Naive B cell (primary cell): Measurements from ENCODE around the gene KRTAP5-11. TPM values are rescaled to one million over a fixed set of nuclear protein-coding genes. Genes with fewer than 3 reads are reported as not detected.

Experiments used
- ATAC-seq, 2 donors: fragments of 150-1000 bp; cut with Tn5 transposase; 2 replicates each; pipeline ENCODE4 v1.10.0; 2021; ENCODE audit warnings: low read depth in 2 of 2, mild to moderate bottlenecking in 2 of 2, moderate library complexity in 2 of 2
- DNase-seq: peaks from one replicate; pipeline ENCODE4 v3.0.0; 2022
- H3K27ac Mint-ChIP-seq, 6 donors: one replicate each; pipeline ENCODE4 v1.8.0; 2020 to 2022; ENCODE audit warnings: mild to moderate bottlenecking in 6 of 6, mixed read lengths in 6 of 6, moderate library complexity in 5 of 6, inconsistent platforms in 2 of 6
- H3K27me3 Mint-ChIP-seq, 3 donors: one replicate each; pipeline ENCODE4 v1.8.0; 2021 to 2022; ENCODE audit warnings: mixed read lengths in 3 of 3, mild to moderate bottlenecking in 1 of 3
- H3K36me3 Mint-ChIP-seq, 2 donors: one replicate each; pipeline ENCODE4 v1.8.0; 2020 to 2022; ENCODE audit warnings: mixed read lengths in 2 of 2, inconsistent platforms in 1 of 2, mild to moderate bottlenecking in 1 of 2
- H3K4me1 Mint-ChIP-seq, 3 donors: one replicate each; pipeline ENCODE4 v1.8.0; 2020 to 2022; ENCODE audit warnings: mixed read lengths in 3 of 3, inconsistent platforms in 1 of 3, mild to moderate bottlenecking in 1 of 3, moderate library complexity in 1 of 3
- H3K4me3 Mint-ChIP-seq, 8 donors: one replicate each; pipeline ENCODE4 v1.8.0; 2020 to 2022; ENCODE audit warnings: mild to moderate bottlenecking in 8 of 8, mixed read lengths in 8 of 8, moderate library complexity in 8 of 8, inconsistent platforms in 2 of 8
- H3K9me3 Mint-ChIP-seq, 7 donors: one replicate each; pipeline ENCODE4 v1.8.0; 2020 to 2022; ENCODE audit warnings: mixed read lengths in 7 of 7, mild to moderate bottlenecking in 5 of 7, inconsistent platforms in 2 of 7, moderate library complexity in 1 of 7
- polyA plus RNA-seq, 6 donors: library from polyadenylated mRNA; unstranded; fragments of 300-500 nt; fragmentation: Illumina TruSeq; gene quantifications; one replicate each; pipeline ENCODE4 v1.2.3, GENCODE V29; 2021; ENCODE audit warnings: low read depth in 6 of 6

The KRTAP5-11 gene
- polyA plus RNA-seq, 6 donors from 2014 or later, result not detected

GRCh38 chr11:71562120-71562519 is 20.6 kb downstream of the KRTAP5-11 start:
- no peak overlapping the region for H3K27ac Mint-ChIP-seq
- peaks cover 0 to 17% (median 1%) of the 10 kb centered on the region in 7 donors for H3K9me3 Mint-ChIP-seq
- peaks cover 0 to 7% of the 10 kb centered on the region in 2 donors for H3K36me3 Mint-ChIP-seq
- no peak overlapping the region for H3K4me3 Mint-ChIP-seq
- DNase-seq (no peak), ATAC-seq (no peak)
- no peaks in the 10 kb centered on the region for H3K4me1 Mint-ChIP-seq
- peaks cover 27 to 55% (median 44%) of the 10 kb centered on the region in 3 donors for H3K27me3 Mint-ChIP-seq

- H3K27me3 Mint-ChIP-seq, result peaks cover 30 to 41% (median 36%) of the 10 kb centered on the region in 3 donors
- H3K4me1 Mint-ChIP-seq, result no peaks in the 10 kb centered on the region
- peak overlapping the region in 1 of 8 donors; percentile 31 for H3K4me3 Mint-ChIP-seq
- H3K36me3 Mint-ChIP-seq, result peaks cover 0 to 7% of the 10 kb centered on the region in 2 donors
- ATAC-seq, result no peak
- H3K9me3 Mint-ChIP-seq, result peaks cover 0 to 17% (median 1%) of the 10 kb centered on the region in 7 donors
- H3K27ac Mint-ChIP-seq, result no peak overlapping the region
- DNase-seq, result no peak
Measured at GRCh38 chr11:71558996-71559395, 23.7 kb downstream of the KRTAP5-11 start.

GRCh38 chr11:71557257-71557656 is 25.4 kb downstream of the KRTAP5-11 start:
- no peak for ATAC-seq
- H3K9me3 Mint-ChIP-seq, result peaks cover 0 to 17% (median 2%) of the 10 kb centered on the region in 7 donors
- H3K27ac Mint-ChIP-seq, result no peak overlapping the region
- H3K27me3 Mint-ChIP-seq, result peaks cover 19 to 30% (median 25%) of the 10 kb centered on the region in 3 donors
- DNase-seq, result no peak
- peaks cover 0 to 7% of the 10 kb centered on the region in 2 donors for H3K36me3 Mint-ChIP-seq
- H3K4me1 Mint-ChIP-seq, result no peaks in the 10 kb centered on the region
- H3K4me3 Mint-ChIP-seq, result no peak overlapping the region

GRCh38 chr11:71556018-71556417 is 26.7 kb downstream of the KRTAP5-11 start:
- Mint-ChIP-seq H3K9me3 (peaks cover 0 to 12% (median 2%) of the 10 kb centered on the region in 7 donors), H3K4me3 (no peak overlapping the region), H3K27me3 (peaks cover 11 to 23% (median 20%) of the 10 kb centered on the region in 3 donors), H3K4me1 (peaks cover 0 to 2% (median 0%) of the 10 kb centered on the region in 3 donors), H3K36me3 (peaks cover 0 to 1% of the 10 kb centered on the region in 2 donors), H3K27ac (no peak overlapping the region)
- no peak for DNase-seq
- ATAC-seq, result no peak

- no peak for ATAC-seq
Measured at GRCh38 chr11:71555508-71555907, 27.2 kb downstream of the KRTAP5-11 start.

GRCh38 chr11:71554996-71555395 is 27.7 kb downstream of the KRTAP5-11 start:
- H3K27me3 Mint-ChIP-seq, result peaks cover 9 to 19% (median 17%) of the 10 kb centered on the region in 3 donors
- DNase-seq, result no peak
- no peaks in the 10 kb centered on the region for H3K36me3 Mint-ChIP-seq
- H3K9me3 Mint-ChIP-seq, result peaks cover 0 to 3% (median 0%) of the 10 kb centered on the region in 7 donors
- no peak for ATAC-seq
- peaks cover 3 to 9% (median 7%) of the 10 kb centered on the region in 3 donors for H3K4me1 Mint-ChIP-seq
- no peak overlapping the region for H3K4me3 Mint-ChIP-seq
- no peak overlapping the region for H3K27ac Mint-ChIP-seq

More at GRCh38 chr11:71555508-71555907, 27.2 kb downstream of the KRTAP5-11 start:
- no peak overlapping the region for H3K27ac Mint-ChIP-seq
- H3K9me3 Mint-ChIP-seq, result peaks cover 0 to 7% (median 2%) of the 10 kb centered on the region in 7 donors
- no peak for DNase-seq
- no peaks in the 10 kb centered on the region for H3K36me3 Mint-ChIP-seq
- no peak overlapping the region for H3K4me3 Mint-ChIP-seq
- H3K4me1 Mint-ChIP-seq, result peaks cover 0 to 4% (median 2%) of the 10 kb centered on the region in 3 donors
- H3K27me3 Mint-ChIP-seq, result peaks cover 9 to 19% (median 17%) of the 10 kb centered on the region in 3 donors

- H3K4me1 Mint-ChIP-seq, result peaks cover 7 to 16% (median 14%) of the 10 kb centered on the region in 3 donors
- peaks cover 0 to 1% of the 10 kb centered on the region in 2 donors for H3K36me3 Mint-ChIP-seq
- H3K9me3 Mint-ChIP-seq, result peaks cover 0 to 2% (median 0%) of the 10 kb centered on the region in 7 donors
- no peak overlapping the region for H3K4me3 Mint-ChIP-seq
- H3K27me3 Mint-ChIP-seq, result peaks cover 15 to 32% (median 24%) of the 10 kb centered on the region in 3 donors
- no peak overlapping the region for H3K27ac Mint-ChIP-seq
- ATAC-seq, result no peak
- DNase-seq, result no peak
Measured at GRCh38 chr11:71551711-71552110, 31.0 kb downstream of the KRTAP5-11 start.

- H3K36me3 Mint-ChIP-seq, result peaks cover 5 to 11% of the 10 kb centered on the region in 2 donors
- H3K9me3 Mint-ChIP-seq, result peaks cover 0 to 7% (median 4%) of the 10 kb centered on the region in 7 donors
- DNase-seq, result no peak
- peak overlapping the region in 1 of 6 donors; percentile 43 for H3K27ac Mint-ChIP-seq
- peaks cover 6 to 24% (median 18%) of the 10 kb centered on the region in 3 donors for H3K27me3 Mint-ChIP-seq
- ATAC-seq, result no peak
- peaks cover 13 to 25% (median 25%) of the 10 kb centered on the region in 3 donors for H3K4me1 Mint-ChIP-seq
- H3K4me3 Mint-ChIP-seq, result peak overlapping the region in 1 of 8 donors; percentile 3
Measured at GRCh38 chr11:71548716-71549151, 33.9 kb downstream of the KRTAP5-11 start.

- peaks cover 0 to 7% (median 3%) of the 10 kb centered on the region in 7 donors for H3K9me3 Mint-ChIP-seq
- peaks cover 5 to 11% of the 10 kb centered on the region in 2 donors for H3K36me3 Mint-ChIP-seq
- DNase-seq (no peak), ATAC-seq (no peak)
- peaks cover 6 to 24% (median 18%) of the 10 kb centered on the region in 3 donors for H3K27me3 Mint-ChIP-seq
- peak within 1 kb of the TSS in 1 of 6 donors; percentile 43 for H3K27ac Mint-ChIP-seq
- peaks cover 19 to 32% (median 31%) of the 10 kb centered on the region in 3 donors for H3K4me1 Mint-ChIP-seq
- peak within 1 kb of the TSS in 1 of 8 donors; percentile 3 for H3K4me3 Mint-ChIP-seq
Measured at GRCh38 chr11:71548120-71548519, 34.6 kb downstream of the KRTAP5-11 start, which contains the start of gene KRTAP5-9. Gene KRTAP5-9 (plus strand): TSS chr11:71548420. CDS start chr11:71548658, 238 bp downstream.

- Mint-ChIP-seq H3K9me3 (peaks cover 3 to 17% (median 8%) of the 10 kb centered on the region in 7 donors), H3K27me3 (peaks cover 10 to 34% (median 18%) of the 10 kb centered on the region in 3 donors), H3K4me3 (no peak overlapping the region), H3K27ac (no peak overlapping the region), H3K36me3 (peaks cover 9 to 21% of the 10 kb centered on the region in 2 donors), H3K4me1 (peaks cover 23 to 34% (median 32%) of the 10 kb centered on the region in 3 donors)
- ATAC-seq, result no peak
- DNase-seq, result no peak
Measured at GRCh38 chr11:71545405-71545966, 37.2 kb downstream of the KRTAP5-11 start.

GRCh38 chr11:71544525-71545214 is 38.0 kb downstream of the KRTAP5-11 start:
- Mint-ChIP-seq H3K36me3 (peaks cover 9 to 23% of the 10 kb centered on the region in 2 donors), H3K4me1 (peaks cover 19 to 26% (median 24%) of the 10 kb centered on the region in 3 donors), H3K4me3 (peak overlapping the region in 2 of 8 donors; percentile 18 to 19), H3K27ac (no peak overlapping the region), H3K27me3 (peaks cover 9 to 34% (median 18%) of the 10 kb centered on the region in 3 donors), H3K9me3 (peaks cover 3 to 18% (median 8%) of the 10 kb centered on the region in 7 donors)
- DNase-seq (no peak), ATAC-seq (no peak)

- H3K4me1 Mint-ChIP-seq, result peaks cover 16 to 21% (median 19%) of the 10 kb centered on the region in 3 donors
- peak overlapping the region in 2 of 6 donors; percentile 15 to 21 for H3K27ac Mint-ChIP-seq
- DNase-seq, result peak; percentile 9
- peaks cover 9 to 23% of the 10 kb centered on the region in 2 donors for H3K36me3 Mint-ChIP-seq
- H3K9me3 Mint-ChIP-seq, result peaks cover 3 to 18% (median 8%) of the 10 kb centered on the region in 7 donors
- H3K27me3 Mint-ChIP-seq, result peaks cover 3 to 34% (median 11%) of the 10 kb centered on the region in 3 donors
- ATAC-seq, result peak; percentile 40 to 54
- H3K4me3 Mint-ChIP-seq, result peak overlapping the region in 5 of 8 donors; percentile 10 to 70 (median 18)
Measured at GRCh38 chr11:71543866-71544265, 38.8 kb downstream of the KRTAP5-11 start.
